ENCODE data around the gene EMC10.
"Not testable (repeated sequence)": the region's sequence is repeated elsewhere in the genome, so short reads cannot be mapped to it uniquely, and the experiment has no call there.

Gene EMC10

DNA sequence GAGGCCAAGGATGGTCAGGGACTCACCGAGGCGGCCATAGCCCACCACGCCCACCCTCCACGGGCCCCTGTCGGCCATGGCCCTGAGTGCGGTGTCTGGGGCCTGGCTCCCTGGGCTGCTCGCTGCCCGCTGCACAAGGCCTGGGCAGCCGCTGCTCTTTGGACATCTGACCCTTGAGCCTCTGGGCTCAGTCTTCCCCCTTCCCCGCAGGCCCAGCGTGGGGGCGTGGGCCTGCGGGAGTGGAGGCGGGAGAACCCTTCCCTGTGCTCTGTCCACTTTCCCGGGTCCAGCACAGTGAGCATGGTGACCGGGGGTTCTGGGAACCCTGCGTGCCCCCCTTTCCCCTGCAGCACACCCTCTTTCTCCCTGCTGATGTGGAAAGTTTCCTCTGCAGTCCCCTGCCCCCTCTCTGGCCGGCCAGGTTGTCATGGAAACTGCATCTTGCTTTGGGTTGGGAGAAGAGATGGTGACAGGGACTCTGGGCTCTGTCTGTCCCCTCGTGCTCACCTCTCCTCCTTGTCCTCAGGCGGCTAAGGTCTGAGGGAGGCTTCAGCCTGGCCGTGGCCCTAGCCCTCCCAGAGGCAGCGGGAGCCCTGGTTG lies 37.5 kb downstream of the EMC10 start, which contains the start of gene ASPDH:
ASPDH (minus strand) TSS at position 168 of the 600 bp plus-strand sequence; CDS start at position 78, 90 bp downstream.
- no peak for DNase-seq (ENCODE audit: low read depth in 2 of 2)

DNA sequence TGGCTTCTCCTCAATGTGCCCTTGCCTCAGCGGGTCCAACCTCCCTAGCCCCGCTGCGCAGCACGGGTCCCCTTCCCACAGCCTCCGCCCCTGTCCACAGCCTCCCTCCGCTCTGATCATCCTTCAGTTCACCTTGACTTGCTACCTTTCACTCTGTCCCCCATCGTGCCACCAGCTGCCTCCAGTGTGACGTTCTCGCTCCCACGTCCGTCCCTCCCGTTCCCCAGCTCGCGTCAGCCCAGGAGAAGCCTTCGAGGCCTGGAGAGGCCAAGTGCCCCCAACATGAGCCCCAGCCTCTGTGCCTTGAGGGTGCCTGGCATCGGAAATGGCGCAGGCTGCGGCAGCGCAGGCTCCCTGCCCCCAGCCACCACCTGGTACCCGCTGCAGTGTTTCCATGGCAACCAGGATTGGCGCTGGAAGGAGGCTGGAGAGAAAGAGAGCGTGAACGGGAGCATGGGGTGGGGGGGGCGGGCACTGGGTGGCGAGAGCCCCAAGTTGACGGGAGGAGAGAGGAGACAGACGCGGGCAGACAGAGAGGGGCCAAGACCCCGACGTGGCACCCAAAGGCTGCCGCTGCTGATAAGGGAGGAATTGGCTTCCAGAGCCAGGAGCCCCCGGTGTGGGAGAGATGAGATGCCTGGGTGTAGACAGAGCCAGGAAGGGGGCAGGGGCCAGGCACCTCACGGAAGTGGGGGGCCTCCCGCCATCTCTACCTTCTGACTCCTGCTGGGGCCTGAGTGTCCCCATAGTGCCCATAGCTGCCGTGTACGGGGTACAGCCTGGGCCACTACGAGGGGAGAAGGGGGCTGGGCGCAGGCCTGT lies 38.2 kb downstream of the EMC10 start:
- DNase-seq (ENCODE audit: low read depth in 2 of 2): no peak

DNA sequence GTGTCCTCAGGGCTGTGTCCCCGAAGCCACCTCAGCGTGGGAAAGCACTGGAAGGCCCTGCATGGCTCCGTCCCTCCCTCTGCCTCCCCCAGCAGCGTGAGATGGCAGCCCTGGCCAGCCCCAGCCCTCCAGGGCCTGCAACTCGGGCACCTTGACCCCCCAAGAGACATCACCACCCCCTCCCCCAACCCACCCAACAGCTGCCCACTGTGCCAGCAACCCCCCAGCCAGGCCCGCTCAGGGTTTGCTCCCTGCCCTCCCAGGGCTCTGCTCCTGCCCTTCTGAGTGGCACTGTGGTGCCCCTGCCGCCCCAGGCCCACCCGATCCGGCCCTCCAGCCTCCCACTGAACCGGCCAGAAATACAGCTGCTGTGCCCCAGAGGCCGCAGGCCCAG lies 38.9 kb downstream of the EMC10 start:
- no peak for DNase-seq (ENCODE audit: low read depth in 2 of 2)

DNA sequence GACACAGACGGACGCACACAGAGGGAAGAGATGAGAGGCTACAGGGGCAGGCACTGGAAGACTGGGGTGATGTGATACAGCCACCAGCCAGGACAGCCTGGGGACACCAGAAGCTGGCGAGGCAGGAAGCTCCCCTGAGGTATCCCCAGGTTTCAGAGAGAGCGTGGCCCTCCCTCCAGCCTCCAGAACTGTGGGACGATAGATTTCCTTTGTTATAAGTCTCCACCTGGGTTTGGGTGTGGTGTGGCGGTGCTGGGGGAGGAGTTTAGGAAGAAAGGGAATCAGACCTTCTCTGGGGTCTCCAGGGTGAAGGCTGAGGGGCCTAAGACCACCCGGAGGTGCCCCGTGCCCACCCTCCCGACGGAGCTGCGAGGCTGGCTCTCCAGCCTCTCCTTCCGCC lies 40.1 kb downstream of the EMC10 start:
- no peak for DNase-seq (ENCODE audit: low read depth in 2 of 2)

DNA sequence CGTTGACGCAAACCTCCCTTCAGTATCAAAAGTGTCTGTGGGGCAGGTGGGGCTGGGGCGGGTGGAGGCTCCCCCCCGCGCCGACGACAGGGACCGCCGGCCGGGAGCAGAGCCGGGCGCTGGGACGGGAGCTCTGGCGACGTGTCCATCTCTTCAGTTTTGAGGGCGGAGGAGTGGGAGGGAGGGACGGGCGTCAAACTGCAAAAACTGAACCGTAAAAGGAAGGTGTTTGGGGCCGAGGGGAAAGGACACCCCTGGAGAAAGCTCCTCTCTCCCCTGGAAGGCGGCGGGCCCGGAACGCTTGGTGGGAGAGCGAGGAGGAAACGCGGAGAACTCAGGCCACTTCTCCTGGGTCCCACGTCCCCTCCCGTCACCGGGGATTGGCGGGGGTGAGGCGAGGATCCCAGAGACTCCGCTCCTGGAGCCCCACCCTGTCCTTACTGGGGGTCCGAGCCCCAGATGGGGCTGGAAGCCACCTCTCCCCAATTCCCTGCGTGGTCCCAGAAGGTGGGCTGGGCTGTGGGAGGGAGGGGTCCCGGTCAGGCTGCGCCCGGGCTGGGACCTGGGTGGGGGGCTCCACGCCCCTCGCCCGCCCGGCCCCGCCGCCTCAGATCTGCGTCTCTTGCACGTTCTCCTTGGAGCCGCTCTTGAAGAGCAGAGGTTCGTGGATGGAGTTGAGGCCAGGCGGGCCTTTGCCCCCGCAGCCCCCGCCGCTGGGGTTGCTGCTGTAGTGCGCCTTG lies 40.8 kb downstream of the EMC10 start:
- no peak for DNase-seq (ENCODE audit: low read depth in 2 of 2)

DNA sequence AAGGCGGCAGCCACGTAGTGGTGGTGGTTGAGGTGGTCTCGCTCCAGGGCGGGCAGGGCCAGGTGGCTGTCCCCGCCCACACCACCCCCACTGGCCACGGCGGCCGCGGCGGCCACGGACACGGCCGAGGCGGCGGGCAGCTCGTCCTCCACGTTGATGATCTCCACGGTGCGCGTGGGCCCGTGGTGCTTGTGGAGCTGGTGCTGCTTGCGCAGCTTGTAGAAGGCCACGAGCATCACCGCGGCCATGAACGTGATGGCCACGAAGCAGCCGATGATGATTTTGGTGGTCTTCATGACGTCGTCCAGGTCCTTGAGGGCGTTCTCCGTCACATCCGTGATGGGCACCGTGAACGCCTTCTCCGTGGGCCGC lies 41.4 kb downstream of the EMC10 start:
- DNase-seq (ENCODE audit: low read depth in 2 of 2): no peak

DNA sequence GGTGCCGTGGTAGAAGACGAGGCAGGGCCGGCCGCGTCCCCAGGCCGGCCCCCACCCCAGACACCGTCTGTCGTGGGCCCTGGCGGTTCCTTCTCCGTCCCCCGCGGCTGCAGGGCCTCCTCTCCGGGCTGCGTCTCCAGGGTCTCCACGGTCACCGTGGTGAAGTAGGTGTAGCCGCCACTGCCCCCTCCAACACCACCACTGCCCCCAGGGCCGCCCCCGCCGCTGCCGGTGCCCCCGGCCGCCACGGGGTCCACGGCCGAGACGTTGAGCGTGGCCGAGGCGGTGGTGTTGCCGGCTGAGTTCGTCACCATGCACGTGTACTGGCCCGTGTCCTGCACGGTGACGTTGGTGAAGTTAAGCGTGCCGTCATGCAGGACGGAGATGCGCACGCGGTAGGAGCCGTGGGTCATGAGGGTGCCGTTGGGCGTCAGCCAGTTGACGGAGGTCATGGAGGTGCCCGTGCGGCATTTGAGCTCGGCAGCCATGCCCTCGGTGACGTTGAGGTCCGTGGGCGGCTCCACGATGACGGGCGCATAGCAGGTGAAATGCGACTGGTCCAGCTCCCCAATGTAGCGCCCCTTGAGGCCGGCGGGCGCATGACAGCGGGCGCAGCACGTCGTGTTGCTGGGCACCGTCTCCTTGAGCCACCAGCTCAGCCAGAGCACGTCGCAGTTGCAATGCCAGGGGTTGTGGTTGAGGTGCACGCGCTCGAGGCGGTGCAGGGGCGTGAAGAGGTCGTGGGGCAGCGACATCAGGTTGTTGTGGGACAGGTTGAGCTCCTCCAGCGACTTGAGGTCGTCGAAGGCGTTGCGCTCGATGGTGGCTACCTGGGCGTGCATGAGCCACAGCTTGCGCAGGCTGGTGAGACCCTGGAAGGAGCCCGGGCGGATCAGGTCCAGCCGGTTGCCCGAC lies 42.0 kb downstream of the EMC10 start:
- DNase-seq (ENCODE audit: low read depth in 2 of 2): no peak

DNA sequence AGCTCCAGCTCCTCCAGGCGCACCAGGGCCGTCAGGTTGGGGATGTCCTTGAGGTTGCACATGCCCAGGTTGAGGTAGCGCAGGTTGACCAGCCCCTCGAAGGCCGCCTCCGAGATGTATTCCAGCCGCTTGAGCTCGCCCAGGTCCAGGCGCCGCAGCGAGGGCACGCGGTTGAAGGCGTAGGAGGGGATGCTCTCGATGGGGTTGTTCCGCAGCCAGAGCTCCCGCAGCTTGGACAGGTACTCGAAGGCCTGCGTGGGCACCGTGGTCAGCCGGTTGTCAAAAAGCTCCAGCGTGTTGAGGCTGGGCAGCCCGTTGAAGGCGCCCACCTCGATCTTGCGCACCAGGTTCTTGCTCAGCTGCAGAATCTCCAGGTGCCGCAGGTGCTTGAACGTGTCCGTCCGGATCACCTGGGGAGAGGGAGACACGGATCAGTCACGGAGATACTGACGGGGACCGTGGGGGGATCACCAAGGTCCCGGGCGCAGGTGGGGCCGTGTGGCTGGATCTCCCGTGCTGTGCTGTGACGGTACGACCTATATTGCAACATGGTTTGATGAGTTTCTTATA lies 42.8 kb downstream of the EMC10 start:
- no peak for DNase-seq (ENCODE audit: low read depth in 2 of 2)

DNA sequence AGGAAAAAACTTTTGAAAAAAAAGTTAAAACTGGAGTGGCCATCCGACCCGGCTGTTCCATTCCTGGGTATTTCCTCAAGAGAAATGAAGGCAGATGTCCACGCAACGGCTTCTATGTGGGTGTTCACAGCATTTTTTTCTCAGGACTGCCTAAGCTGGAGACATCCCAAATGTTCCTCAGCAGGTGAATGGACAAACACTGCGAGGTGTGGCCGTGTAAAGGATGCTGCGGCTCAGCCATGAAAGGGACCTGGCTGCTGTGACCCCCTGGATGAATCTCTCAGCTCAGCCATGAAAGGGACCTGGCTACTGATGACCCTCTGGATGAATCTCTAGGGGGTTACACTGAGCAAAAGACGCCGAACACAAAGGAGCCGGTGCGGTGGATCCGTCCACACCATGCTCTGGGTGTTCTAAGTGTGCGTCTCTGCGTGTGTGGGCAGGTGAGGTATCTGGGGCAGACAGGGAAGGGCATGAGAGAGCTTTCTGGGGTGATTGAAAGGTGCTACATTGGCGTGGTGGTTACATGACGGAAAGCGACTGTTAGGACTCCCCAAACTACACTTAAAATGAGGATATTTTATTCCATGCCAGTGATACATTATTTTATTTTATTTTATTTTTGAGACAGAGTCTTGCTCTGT lies 44.6 kb downstream of the EMC10 start:
- DNase-seq (ENCODE audit: low read depth in 2 of 2): no peak

DNA sequence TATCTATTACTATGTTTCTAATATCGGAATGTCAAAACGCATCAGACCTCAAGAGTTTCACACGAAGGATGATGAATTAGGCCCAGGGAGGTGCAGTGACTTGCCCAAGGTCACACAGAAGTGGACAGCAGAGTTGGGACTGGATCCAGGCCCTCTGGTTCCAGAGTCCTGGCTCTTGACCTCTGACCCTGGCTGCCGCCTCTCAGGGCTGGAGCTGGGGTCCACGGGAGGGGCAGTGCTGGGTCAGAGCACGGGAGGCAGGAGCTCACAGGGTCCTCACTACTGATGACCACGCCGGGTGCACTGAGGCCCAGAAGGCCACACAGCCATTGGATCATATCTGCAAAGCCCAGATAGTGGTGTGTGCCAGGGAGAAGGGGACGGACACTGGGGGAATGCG lies 46.6 kb downstream of the EMC10 start:
- DNase-seq (ENCODE audit: low read depth in 2 of 2): no peak

DNA sequence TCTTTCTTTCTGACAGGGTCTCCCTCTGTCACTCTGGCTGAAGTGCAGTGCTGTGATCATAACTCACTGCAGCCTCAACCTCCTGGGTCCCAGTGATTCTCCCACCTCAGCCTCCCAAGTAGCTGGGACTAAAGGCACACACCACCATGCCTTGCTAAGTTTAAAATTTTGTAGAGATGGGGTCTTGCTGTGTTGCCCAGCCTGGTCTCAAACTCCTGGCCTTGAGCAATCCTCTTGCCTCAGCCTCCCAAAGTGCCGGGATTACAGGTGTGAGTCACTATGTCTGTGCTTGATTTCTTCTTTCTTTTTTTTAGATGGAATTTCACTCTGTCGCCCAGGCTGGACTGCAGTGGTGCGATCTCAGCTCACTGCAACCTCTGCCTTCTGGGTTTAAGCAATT lies 51.7 kb downstream of the EMC10 start:
- not testable (repeated sequence) for DNase-seq (ENCODE audit: low read depth in 2 of 2)

DNA sequence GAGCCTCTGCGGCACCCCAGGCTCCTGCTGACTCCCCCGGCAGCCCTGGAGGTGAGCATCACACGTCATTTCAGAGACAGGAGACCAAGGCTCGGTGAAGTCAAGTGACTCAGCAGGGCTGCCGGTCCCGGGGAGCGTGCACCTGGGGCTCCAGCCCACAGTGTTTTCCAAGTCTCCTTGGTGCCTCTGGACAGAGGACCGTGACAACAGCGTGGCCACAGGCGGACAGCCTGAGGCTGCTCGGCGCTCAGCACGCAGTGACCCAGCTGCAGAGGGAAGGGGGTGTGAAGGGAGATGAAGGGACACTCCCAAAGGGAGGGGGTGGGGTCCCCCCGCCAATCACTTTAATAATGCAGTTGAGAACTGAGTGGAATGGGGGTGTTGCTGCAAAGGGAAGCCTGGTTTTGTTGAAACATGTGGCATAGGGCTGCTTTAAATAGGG lies 54.9 kb downstream of the EMC10 start:
- DNase-seq (ENCODE audit: low read depth in 2 of 2): no peak

DNA sequence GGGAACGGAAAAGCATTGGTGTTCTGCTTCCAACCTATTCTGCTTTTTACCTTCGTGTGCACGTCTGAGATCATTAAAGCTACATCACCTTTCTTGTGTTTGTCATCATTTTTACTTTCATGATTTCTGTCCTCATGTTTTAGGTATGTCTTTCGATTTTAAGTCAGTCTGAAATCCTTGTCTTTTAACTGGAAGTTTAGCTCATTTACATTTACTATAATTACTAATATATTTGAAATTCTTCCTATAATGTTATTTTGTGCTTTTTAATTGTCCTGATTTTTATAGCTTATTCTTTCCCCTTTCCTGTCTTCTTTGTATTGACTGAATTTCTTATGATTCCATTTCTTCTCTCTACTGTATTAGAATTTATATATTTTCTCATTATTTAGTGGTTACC lies 56.6 kb downstream of the EMC10 start:
- no peak for DNase-seq (ENCODE audit: low read depth in 2 of 2)

DNA sequence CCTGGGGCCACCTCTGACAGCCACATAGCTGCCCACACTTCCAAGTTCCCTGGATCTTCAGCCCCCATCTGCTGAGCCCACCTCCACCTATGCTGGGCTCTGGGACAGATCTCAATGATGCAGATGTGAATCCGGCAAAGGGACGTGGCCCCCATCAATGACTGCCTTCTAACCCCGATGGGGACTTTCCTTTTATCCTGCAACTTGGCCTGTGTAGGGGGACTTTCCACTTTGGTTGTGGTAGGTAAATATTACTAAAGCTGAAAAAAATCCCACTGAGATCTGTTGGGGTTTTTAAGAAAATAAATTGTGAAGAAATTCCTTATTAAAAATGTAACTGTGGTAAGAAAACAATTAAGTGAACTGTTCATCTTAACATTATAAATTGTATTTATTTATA lies 58.2 kb downstream of the EMC10 start:
- DNase-seq (ENCODE audit: low read depth in 2 of 2): no peak

DNA sequence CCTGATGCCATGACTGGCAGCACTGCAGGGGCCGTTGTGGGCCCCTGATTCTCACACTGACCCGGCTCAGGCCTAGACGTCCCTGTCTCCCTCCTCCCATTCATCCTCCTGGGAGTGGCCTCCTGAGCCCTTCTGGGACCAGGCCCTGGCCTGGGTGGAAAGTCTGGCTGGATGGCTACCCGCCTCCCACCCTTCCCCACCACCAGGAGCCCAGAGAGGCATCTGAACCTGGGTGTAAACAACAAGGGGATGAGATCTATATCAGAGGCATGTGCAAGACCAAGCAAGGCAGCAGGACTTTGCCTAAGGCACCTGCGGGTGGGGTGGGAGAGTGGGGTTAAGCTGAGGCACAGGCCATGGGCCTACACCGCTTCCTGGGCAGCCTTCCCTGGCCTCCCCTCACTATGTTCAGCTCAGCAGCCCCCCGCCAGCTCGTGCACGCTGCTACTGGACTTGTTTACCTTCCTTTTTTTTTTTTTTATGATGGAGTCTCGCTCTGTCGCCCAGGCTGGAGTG lies 59.4 kb downstream of the EMC10 start:
- no peak for DNase-seq (ENCODE audit: low read depth in 2 of 2)

DNA sequence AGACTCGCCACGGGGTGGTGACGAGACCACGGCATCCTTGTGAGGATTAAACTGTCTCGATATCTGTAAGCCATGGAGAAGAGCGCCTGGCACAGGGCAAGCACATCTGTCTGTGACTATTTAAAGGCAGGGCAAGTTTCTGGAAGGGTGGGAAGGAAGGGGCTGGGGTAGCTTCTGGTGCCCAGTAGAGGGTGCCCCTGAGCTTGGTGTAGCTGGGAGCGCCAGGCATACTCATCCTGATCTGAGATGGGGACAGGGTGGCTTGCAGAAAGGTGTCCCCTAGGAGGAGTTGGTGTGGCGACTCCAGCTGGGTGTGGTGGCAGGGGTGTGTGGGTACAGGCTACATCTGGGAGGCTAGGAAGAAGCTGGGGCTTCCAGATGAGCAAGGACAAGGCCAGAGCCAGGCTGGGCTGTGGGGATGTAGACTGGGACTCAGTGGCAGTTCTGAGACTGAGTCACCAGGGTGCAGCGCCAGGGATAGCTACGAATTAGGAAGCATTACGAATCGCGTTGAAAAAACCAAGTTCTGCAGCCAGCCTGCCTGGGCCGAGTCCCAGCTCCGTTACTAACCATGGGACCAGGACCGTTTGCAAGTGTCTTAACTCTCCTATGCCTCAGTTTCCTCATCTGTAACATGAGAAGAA lies 60.5 kb downstream of the EMC10 start:
- DNase-seq (ENCODE audit: low read depth in 2 of 2): no peak

DNA sequence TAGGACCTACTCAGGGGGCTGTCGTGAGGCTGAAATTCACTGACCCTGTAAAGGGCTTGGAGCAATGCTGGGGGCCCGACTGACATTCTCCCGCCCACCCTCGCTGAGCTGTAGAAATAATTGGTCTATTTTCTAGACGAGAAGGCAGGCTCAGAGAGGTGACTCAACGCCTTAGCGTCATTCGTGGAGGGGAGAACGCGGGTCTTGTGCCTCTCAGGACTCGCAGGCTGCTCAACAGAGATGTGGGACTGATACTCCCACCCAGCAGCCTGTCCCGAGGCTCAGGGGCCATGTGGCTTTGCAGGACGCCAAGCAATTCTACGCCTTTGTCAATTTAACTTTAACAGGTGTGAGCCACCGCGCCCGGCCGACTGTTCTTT lies 61.0 kb downstream of the EMC10 start:
- no peak for DNase-seq (ENCODE audit: low read depth in 2 of 2)

DNA sequence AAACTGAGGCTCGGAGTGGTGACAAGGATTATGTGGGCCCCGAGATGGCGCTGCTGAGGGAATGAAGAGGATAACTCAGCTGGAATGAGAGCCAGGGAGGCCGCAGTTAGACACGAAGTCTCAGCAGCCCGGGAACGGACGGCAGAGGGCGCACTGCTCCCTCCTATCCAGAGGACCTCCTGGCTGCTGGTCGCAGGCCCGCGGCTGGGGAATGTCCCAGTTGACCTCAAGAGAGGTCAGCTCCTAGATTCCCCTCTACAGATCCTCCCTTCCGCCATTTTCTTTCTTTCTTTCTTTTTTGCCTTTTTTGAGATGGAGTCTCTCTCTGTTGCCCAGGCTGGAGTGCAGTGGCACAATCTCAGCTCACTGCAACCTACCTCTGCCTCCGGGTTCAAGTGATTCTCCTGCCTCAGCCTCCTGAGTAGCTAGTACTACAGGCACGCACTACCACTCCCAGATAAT lies 61.5 kb downstream of the EMC10 start:
- DNase-seq (ENCODE audit: low read depth in 2 of 2): peak; percentile 68 to 79

All from stimulated activated CD4-positive, alpha-beta T cell treated with anti-CD3 and anti-CD28 coated beads, Interleukin-4, amount 100 ng/mL, for 48 hours (primary cell).